ENCODE data around the gene TLK1. TPM values are rescaled to one million over a fixed set of nuclear protein-coding genes. Genes with fewer than 3 reads are reported as not detected.

Gene TLK1
- total and polyA plus RNA-seq, 2 donors (not counting 3 experiments of a cell fraction or from before 2014, with no cell fraction given): 5.8 to 62.7 TPM

DNA sequence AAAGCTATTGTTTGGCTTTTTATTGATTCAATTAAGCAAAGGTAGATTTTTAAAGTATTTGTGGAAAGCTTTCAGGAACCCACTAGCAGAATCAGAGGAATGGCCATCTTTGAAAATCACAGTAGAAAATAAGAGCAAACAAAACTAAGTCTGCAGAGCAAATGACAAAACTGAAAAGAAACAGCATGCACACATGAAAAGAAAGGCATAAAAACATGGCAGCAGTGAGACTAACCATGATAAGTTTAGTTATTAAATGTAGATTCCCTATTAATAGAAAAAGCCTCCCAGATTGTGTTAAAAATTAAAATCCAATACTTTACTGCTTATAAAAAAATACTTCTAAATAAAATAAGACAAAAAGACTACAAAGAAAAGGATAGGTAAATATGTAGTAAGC, 9.1 kb upstream of the TLK1 start:
- Histone ChIP-seq H2AFZ (ENCODE audit: low read depth, low read length) (no peak overlapping the region), H3K4me1 (ENCODE audit: control insufficient read depth, extremely low read depth, insufficient read depth, low read length) (no peaks in the 10 kb centered on the region), H3K4me3 (replicated peaks in 1 of 3; ENCODE audit: insufficient read depth in 1 of 3, low read depth in 1 of 3, low read length in 3 of 3) (no peak overlapping the region), H3K27me3 (ENCODE audit: control insufficient read depth in 2 of 2, insufficient read depth in 2 of 2, low read length in 2 of 2) (no peaks in the 10 kb centered on the region), H3K9me3 (replicated peaks; ENCODE audit: control insufficient read depth, insufficient read depth, low read length) (no peaks in the 10 kb centered on the region), H3K9me1 (replicated peaks; ENCODE audit: control insufficient read depth, extremely low read depth, insufficient read depth, low read length) (no peaks in the 10 kb centered on the region), H3K27ac (ENCODE audit: insufficient read depth, low read depth, low read length) (no peak overlapping the region), H3K4me2 (ENCODE audit: insufficient read depth, low read length) (no peak overlapping the region), H3K79me2 (ENCODE audit: control insufficient read depth, insufficient read depth, low read length) (no peaks in the 10 kb centered on the region), H4K20me1 (replicated peaks; ENCODE audit: control insufficient read depth, extremely low read depth, insufficient read depth, low read length) (no peaks in the 10 kb centered on the region), H3K9ac (replicated peaks; ENCODE audit: extremely low read depth, insufficient read depth, low read length) (no peak overlapping the region), H3K36me3 (ENCODE audit: control insufficient read depth in 2 of 2, extremely low read depth in 1 of 2, insufficient read depth in 2 of 2, low read length in 2 of 2) (no peaks in the 10 kb centered on the region)
- FAIRE-seq (no peak), DNase-seq (ENCODE audit: low read depth, low spot score) (no peak)
- POLR2A ChIA-PET: no interaction called here
- dilution Hi-C loops (cut with MboI; ENCODE audit: extremely low pct_ligation_motif_present, low sequenced_read_pairs): no loop called here
- TF ChIP-seq POLR2AphosphoS5 (IDR thresholded peaks at IDR 0.05; ENCODE audit: insufficient read depth, low read depth, low read length) (no peak), EZH2 (IDR thresholded peaks at IDR 0.05; ENCODE audit: borderline replicate concordance, low read depth, low read length, severe bottlenecking) (no peak), JUN (IDR thresholded peaks at IDR 0.05; ENCODE audit: borderline replicate concordance, insufficient read depth, insufficient read length, low read depth) (no peak), POLR2A (IDR thresholded peaks at IDR 0.05; ENCODE audit: low read depth, low read length) (no peak), FOS (IDR thresholded peaks at IDR 0.05; ENCODE audit: borderline replicate concordance, insufficient read depth, low read length) (no peak), GATA2 (IDR thresholded peaks at IDR 0.05; ENCODE audit: insufficient read depth, insufficient read length, low read depth, low read length) (no peak), MYC (IDR thresholded peaks at IDR 0.05; ENCODE audit: low read depth, low read length) (no peak)
- TF ChIP-seq, protein P1, sequence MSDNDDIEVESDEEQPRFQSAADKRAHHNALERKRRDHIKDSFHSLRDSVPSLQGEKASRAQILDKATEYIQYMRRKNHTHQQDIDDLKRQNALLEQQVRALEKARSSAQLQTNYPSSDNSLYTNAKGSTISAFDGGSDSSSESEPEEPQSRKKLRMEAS (IDR thresholded peaks at IDR 0.05; ENCODE audit: insufficient read depth, insufficient read length): no peak
- TF ChIP-seq, protein P2, sequence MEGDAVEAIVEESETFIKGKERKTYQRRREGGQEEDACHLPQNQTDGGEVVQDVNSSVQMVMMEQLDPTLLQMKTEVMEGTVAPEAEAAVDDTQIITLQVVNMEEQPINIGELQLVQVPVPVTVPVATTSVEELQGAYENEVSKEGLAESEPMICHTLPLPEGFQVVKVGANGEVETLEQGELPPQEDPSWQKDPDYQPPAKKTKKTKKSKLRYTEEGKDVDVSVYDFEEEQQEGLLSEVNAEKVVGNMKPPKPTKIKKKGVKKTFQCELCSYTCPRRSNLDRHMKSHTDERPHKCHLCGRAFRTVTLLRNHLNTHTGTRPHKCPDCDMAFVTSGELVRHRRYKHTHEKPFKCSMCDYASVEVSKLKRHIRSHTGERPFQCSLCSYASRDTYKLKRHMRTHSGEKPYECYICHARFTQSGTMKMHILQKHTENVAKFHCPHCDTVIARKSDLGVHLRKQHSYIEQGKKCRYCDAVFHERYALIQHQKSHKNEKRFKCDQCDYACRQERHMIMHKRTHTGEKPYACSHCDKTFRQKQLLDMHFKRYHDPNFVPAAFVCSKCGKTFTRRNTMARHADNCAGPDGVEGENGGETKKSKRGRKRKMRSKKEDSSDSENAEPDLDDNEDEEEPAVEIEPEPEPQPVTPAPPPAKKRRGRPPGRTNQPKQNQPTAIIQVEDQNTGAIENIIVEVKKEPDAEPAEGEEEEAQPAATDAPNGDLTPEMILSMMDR (IDR thresholded peaks at IDR 0.05; ENCODE audit: extremely low read depth in 1 of 2, insufficient read depth in 1 of 2, low read depth in 1 of 2, low read length in 2 of 2): no peak
- intact Hi-C loops (cut with micrococcal nuclease): no loop called here
- no TSS peak for BruUV-seq (replicated peaks)
- CTCF ChIA-PET: no interaction called here

Data from endothelial cell of umbilical vein (primary cell).